Hepatocyte (in vitro differentiated cells): ENCODE results near the gene ARRB2. TPM values are rescaled to one million over a fixed set of nuclear protein-coding genes. Genes with fewer than 3 reads are reported as not detected.
"Not testable (repeated sequence)": the region's sequence is repeated elsewhere in the genome, so short reads cannot be mapped to it uniquely, and the experiment has no call there.

Source experiments
- DNase-seq: peaks from one replicate; pipeline ENCODE4 v3.0.0-alpha.2; 2016; ENCODE audit warnings: low spot score
- H2AFZ ChIP-seq: fragments of 200-600 bp; sonication (generic); 2 replicates; pipeline ENCODE4 v1.6.0; 2016; ENCODE audit warnings: antibody characterized with exemption, mild to moderate bottlenecking
- H3K27ac ChIP-seq: fragments of 200-600 bp; sonication (generic); 2 replicates; pipeline ENCODE4 v1.5.1; 2016; ENCODE audit warnings: mild to moderate bottlenecking
- H3K27me3 ChIP-seq: fragments of 200-600 bp; sonication (generic); 2 replicates; pipeline ENCODE4 v1.6.1; 2016
- H3K36me3 ChIP-seq: fragments of 200-600 bp; sonication (generic); replicated peaks from 2 replicates; pipeline ENCODE4 v1.5.1; 2016; ENCODE audit warnings: low read depth; ENCODE audit not compliant: insufficient read depth
- H3K4me1 ChIP-seq: fragments of 200-600 bp; sonication (generic); 2 replicates; pipeline ENCODE4 v1.5.1; 2016; ENCODE audit warnings: mild to moderate bottlenecking, moderate library complexity; ENCODE audit not compliant: insufficient read depth
- H3K4me2 ChIP-seq: fragments of 200-600 bp; sonication (generic); 2 replicates; pipeline ENCODE4 v1.6.0; 2016
- H3K4me3 ChIP-seq: fragments of 200-600 bp; sonication (generic); 2 replicates; pipeline ENCODE4 v1.5.1; 2016; ENCODE audit warnings: mild to moderate bottlenecking
- H3K79me2 ChIP-seq: fragments of 200-600 bp; sonication (generic); 2 replicates; pipeline ENCODE4 v1.6.0; 2017; ENCODE audit warnings: mild to moderate bottlenecking
- H3K9me2 ChIP-seq: fragments of 200-600 bp; sonication (generic); replicated peaks from 2 replicates; pipeline ENCODE4 v1.6.0; 2017; ENCODE audit warnings: mild to moderate bottlenecking; ENCODE audit not compliant: insufficient read depth
- H3K9me3 ChIP-seq: fragments of 200-600 bp; sonication (generic); 2 replicates; pipeline ENCODE4 v1.5.1; 2016; ENCODE audit warnings: low read depth, mild to moderate bottlenecking
- H4K20me1 ChIP-seq: fragments of 200-600 bp; sonication (generic); 2 replicates; pipeline ENCODE4 v1.6.0; 2016; ENCODE audit warnings: mild to moderate bottlenecking; ENCODE audit not compliant: insufficient read depth, poor library complexity, severe bottlenecking
- CTCF ChIP-seq: fragments of 200-600 bp; sonication (generic); IDR thresholded peaks from 2 replicates; pipeline ENCODE4 v1.5.1; 2016; ENCODE audit warnings: antibody characterized with exemption, mild to moderate bottlenecking; ENCODE audit not compliant: poor library complexity
- EZH2 ChIP-seq: fragments of 200-600 bp; sonication (generic); IDR thresholded peaks from 2 replicates; pipeline ENCODE4 v1.6.1; 2016; ENCODE audit warnings: antibody characterized with exemption, mild to moderate bottlenecking, borderline replicate concordance
- EZH2phosphoT487 ChIP-seq: fragments of 200-600 bp; sonication (generic); IDR thresholded peaks from one replicate; pipeline ENCODE4 v1.6.1; 2018; ENCODE audit warnings: antibody characterized with exemption, mild to moderate bottlenecking, low read depth, moderate library complexity; ENCODE audit not compliant: unreplicated experiment, severe bottlenecking
- WGBS: methylation state at CpG from one replicate; pipeline ENCODE4 v1.1.6; 2016; ENCODE audit warnings: low lambda C conversion rate; ENCODE audit errors: missing lambda C conversion rate; 5-methylcytosine and 5-hydroxymethylcytosine counted together
- polyA plus RNA-seq: library from polyadenylated mRNA; unstranded; fragments of >200 nt; fragmentation: Nextera tagmentation; extraction: Ambion mirVana; gene quantifications from 2 replicates; pipeline ENCODE4 v1.2.1, GENCODE V29; 2016
- total RNA-seq: library from RNA; depleted of rRNA; stranded (reverse); fragments of >200 nt; gene quantifications from 2 replicates; pipeline ENCODE4 v1.2.3, GENCODE V29; 2014

Gene ARRB2
- total and polyA plus RNA-seq, 2 experiments from 2014 or later: 15.3 to 20.0 TPM

GRCh38 chr17:4690745-4691144, 19.7 kb upstream of the ARRB2 start:
- DNase-seq: no peak
- H3K4me1 ChIP-seq: no peaks in the 10 kb centered on the region
- TF ChIP-seq EZH2 (no peak), EZH2phosphoT487 (no peak), CTCF (no peak)
- peaks cover 16% of the 10 kb centered on the region for H4K20me1 ChIP-seq
- peaks cover 76% of the 10 kb centered on the region for H3K79me2 ChIP-seq
- no peak overlapping the region for H3K4me3 ChIP-seq
- H3K9me3 ChIP-seq: no peaks in the 10 kb centered on the region
- no peak overlapping the region for H3K4me2 ChIP-seq
- 93% methylated on average over 2 of the region's 2 CpGs for WGBS
- no peak overlapping the region for H2AFZ ChIP-seq
- H3K9me2 ChIP-seq: no peaks in the 10 kb centered on the region
- H3K27ac ChIP-seq: no peak overlapping the region
- H3K36me3 ChIP-seq: no peaks in the 10 kb centered on the region
- H3K27me3 ChIP-seq: no peaks in the 10 kb centered on the region

- peaks cover 79% of the 10 kb centered on the region for H3K79me2 ChIP-seq
- H3K9me2 ChIP-seq: no peaks in the 10 kb centered on the region
These were observed 18.7 kb upstream of the ARRB2 start for GRCh38 chr17:4691686-4692085.

GRCh38 chr17:4693416-4693815, 17.0 kb upstream of the ARRB2 start:
- no peaks in the 10 kb centered on the region for H3K9me3 ChIP-seq
- H3K4me1 ChIP-seq: no peaks in the 10 kb centered on the region
- no peaks in the 10 kb centered on the region for H3K9me2 ChIP-seq
- H3K36me3 ChIP-seq: no peaks in the 10 kb centered on the region
- no peak overlapping the region for H3K4me2 ChIP-seq
- TF ChIP-seq EZH2 (no peak), EZH2phosphoT487 (no peak), CTCF (no peak)
- no peak overlapping the region for H3K4me3 ChIP-seq
- no peak overlapping the region for H2AFZ ChIP-seq
- H3K27me3 ChIP-seq: no peaks in the 10 kb centered on the region
- peaks cover 90% of the 10 kb centered on the region for H3K79me2 ChIP-seq
- DNase-seq: no peak
- H3K27ac ChIP-seq: no peak overlapping the region
- H4K20me1 ChIP-seq: peaks cover 19% of the 10 kb centered on the region
- WGBS: 87% methylated on average over 9 of the region's 9 CpGs

More at GRCh38 chr17:4691686-4692085, 18.7 kb upstream of the ARRB2 start:
- TF ChIP-seq CTCF (no peak), EZH2phosphoT487 (no peak), EZH2 (no peak)
- DNase-seq: no peak
- Histone ChIP-seq H3K27ac (no peak overlapping the region), H3K4me2 (no peak overlapping the region), H3K9me3 (no peaks in the 10 kb centered on the region), H3K27me3 (no peaks in the 10 kb centered on the region), H4K20me1 (peaks cover 19% of the 10 kb centered on the region), H3K4me3 (no peak overlapping the region), H3K4me1 (no peaks in the 10 kb centered on the region), H3K36me3 (no peaks in the 10 kb centered on the region), H2AFZ (no peak overlapping the region)
- WGBS: 90% methylated on average over 8 of the region's 8 CpGs

GRCh38 chr17:4696437-4696805, 14.0 kb upstream of the ARRB2 start:
- H3K27ac ChIP-seq: no peak overlapping the region
- WGBS: 95% methylated on average over 6 of the region's 6 CpGs
- no peaks in the 10 kb centered on the region for H3K27me3 ChIP-seq
- H3K9me3 ChIP-seq: no peaks in the 10 kb centered on the region
- H4K20me1 ChIP-seq: peaks cover 23% of the 10 kb centered on the region
- H3K36me3 ChIP-seq: no peaks in the 10 kb centered on the region
- H3K79me2 ChIP-seq: peaks cover 98% of the 10 kb centered on the region
- no peak overlapping the region for H2AFZ ChIP-seq
- DNase-seq: no peak
- H3K4me3 ChIP-seq: no peak overlapping the region
- no peaks in the 10 kb centered on the region for H3K9me2 ChIP-seq
- H3K4me1 ChIP-seq: no peaks in the 10 kb centered on the region
- no peak for TF ChIP-seq EZH2phosphoT487
- no peak for TF ChIP-seq CTCF
- no peak for TF ChIP-seq EZH2
- H3K4me2 ChIP-seq: no peak overlapping the region

GRCh38 chr17:4699401-4700056, 10.9 kb upstream of the ARRB2 start:
- H3K79me2 ChIP-seq: peaks cover 94% of the 10 kb centered on the region
- H3K4me2 ChIP-seq, H2AFZ ChIP-seq, H3K27ac ChIP-seq, H3K4me3 ChIP-seq, H3K9me2 ChIP-seq, H3K36me3 ChIP-seq, H3K27me3 ChIP-seq, H3K9me3 ChIP-seq, DNase-seq, H4K20me1 ChIP-seq: not testable (repeated sequence)
- WGBS: 83% methylated on average over 13 of the region's 13 CpGs
- H3K4me1 ChIP-seq: peaks cover 11% of the 10 kb centered on the region
